Dedifferentiated amniotic fluid mesenchymal stem cell (primary cell): Measurements from ENCODE around the gene DPF3.

Source experiments
- DNase-seq: peaks from one replicate; pipeline ENCODE4 v3.0.0-alpha.2; 2016; ENCODE audit errors: extremely low spot score

DPF3 gene

DNA sequence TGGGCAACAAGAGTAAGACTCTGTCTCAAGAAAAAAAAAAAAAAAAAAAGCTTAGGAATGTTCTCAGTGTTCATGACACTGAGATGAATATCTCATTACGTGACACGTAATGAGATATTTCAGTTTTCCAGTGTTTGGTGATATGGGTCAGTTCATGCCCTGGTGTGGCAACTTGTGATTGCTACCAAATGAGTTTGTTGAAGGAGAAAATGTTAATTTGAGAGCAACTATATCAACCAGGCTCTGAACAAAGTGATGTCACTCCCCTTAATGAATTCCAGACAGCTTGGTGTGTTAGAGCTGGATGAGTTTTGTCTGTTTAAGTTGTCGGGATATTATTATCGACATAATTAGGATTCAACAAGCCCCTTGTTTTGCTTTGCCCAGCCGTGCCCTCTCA lies 211.7 kb downstream of the DPF3 start:
- DNase-seq = peak; percentile 88

GRCh38 chr14:72680853-72681640 lies 212.9 kb downstream of the DPF3 start:
- no peak for DNase-seq

DNA sequence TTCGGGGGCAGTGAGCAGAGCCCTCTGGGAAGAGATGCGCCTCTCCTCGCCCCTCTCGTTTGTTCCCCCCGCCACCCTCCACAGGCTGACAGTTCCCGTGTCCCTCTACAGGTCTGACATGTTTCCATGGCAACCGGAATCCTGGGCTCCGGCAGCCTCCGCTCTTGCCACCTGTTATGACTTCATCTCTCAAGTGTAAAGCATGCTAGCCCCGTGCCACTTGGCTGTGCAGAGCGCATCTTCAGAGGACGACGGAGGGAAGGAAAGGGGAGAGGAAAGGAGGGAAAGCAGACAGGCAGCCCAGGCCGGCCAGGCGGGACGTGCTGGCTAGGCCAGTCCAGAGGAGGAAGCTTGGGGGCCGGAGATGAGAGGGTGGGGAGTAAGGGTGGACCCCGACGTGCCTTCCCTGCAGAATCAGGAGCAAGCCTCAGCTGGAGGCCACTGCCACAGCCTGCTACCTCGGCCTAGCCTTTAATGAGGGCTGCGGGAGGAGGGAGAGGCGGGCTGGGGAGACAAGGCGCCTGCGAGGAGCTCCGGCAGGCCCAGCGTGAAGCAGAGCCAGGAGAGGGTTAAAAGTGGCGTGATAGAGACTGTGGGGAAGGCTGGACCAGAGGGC lies 214.3 kb downstream of the DPF3 start:
- DNase-seq = no peak

DNA sequence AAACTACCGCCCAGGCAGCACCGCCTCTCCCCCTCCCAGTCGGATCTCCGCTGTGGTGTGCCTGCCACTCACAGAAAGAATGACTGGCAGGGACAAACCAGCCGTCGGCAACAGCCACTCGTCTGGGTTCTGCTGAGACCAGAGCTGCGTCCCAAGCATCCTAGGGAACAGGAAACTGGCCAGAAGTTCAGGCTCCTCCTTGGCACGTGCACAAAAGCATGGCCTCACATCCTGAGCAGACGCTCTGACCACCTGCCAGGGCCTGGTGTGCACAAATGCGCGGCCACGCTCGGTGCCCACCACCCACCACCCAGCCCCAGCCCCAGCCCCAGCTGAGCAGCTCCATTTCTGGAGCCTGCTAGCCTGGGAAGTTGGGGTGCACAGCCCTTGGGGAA lies 214.8 kb downstream of the DPF3 start:
- DNase-seq = no peak

DNA sequence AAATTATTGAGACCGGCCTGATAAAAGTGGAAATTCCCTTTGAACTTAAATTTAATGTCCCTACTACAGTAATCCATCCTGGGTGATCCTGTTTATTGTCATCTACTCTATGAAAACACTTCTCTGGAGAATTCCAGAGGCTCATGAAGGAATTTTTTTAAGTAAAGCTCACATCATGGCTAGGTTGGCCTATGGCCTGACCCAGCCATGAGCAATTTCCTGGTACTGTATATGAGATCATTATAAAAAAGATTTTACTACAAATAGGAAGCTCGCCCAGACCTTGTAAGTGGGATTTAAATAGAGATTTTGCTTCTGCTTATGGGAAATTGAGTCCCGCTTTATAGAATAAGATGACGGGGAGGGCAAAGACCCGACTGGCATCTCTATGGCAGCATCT lies 215.5 kb downstream of the DPF3 start:
- peak; percentile 23 for DNase-seq

- no peak for DNase-seq
Observed at GRCh38 chr14:72677664-72678063, 216.2 kb downstream of the DPF3 start.

GRCh38 chr14:72675126-72675525 lies 218.8 kb downstream of the DPF3 start:
- DNase-seq = no peak

DNA sequence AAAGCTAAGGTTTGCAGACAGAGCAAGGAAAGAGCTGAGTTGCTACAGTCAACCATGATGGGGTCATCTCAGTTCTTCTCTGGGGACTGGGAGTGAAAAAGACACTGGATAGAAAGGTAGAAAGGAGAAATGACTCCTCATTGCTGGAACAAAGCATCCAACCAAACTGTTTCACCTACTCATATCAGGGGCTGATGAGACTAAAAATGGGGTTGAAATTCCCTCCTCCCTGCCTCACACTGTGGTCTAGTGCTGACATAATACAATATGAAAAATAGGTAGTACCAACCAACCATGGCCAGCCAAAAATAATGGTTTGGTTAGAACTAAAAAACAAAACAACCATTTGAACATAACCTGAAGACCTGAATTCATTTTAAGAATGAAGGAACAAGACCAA lies 220.7 kb downstream of the DPF3 start:
- no peak for DNase-seq

- DNase-seq = peak; percentile 90
Observed at GRCh38 chr14:72666610-72667009, 227.3 kb downstream of the DPF3 start.

DNA sequence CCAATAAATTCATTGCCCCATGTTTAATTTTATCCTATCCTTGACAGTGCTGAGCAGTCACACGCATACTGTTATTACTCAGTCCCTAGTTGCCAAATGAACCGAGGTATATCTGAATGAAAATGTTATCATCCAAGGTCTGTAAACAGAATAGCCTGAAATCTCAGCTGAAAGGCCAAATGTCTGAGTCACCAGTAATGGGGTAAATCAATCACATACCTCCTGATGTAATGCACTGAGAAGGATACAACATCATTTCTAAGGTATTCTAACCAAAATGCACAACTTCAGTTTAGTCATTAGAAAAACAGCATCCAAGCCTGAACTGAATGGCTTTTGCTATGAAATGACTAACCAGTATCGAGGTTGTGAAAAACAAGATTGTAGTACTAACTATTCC lies 228.6 kb downstream of the DPF3 start:
- peak; percentile 91 for DNase-seq

DNA sequence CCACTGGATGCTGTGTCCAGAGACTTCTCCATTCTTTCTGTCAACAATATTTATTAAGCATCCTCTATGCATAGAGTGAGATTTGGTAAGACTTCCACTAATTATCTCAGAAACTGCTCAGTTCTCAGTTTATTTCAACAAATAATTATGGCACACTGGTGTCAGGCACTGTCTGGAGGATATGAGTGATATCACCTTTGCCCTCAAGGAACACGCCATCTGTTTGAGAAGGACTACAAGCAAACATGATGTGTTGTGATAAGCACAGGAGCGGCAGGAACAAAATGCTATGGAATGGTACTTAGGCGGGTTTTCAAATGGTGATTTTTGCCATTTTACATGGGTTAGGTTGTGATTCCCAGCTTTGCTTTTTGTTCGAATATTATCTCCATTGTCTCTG lies 229.2 kb downstream of the DPF3 start:
- no peak for DNase-seq

DNA sequence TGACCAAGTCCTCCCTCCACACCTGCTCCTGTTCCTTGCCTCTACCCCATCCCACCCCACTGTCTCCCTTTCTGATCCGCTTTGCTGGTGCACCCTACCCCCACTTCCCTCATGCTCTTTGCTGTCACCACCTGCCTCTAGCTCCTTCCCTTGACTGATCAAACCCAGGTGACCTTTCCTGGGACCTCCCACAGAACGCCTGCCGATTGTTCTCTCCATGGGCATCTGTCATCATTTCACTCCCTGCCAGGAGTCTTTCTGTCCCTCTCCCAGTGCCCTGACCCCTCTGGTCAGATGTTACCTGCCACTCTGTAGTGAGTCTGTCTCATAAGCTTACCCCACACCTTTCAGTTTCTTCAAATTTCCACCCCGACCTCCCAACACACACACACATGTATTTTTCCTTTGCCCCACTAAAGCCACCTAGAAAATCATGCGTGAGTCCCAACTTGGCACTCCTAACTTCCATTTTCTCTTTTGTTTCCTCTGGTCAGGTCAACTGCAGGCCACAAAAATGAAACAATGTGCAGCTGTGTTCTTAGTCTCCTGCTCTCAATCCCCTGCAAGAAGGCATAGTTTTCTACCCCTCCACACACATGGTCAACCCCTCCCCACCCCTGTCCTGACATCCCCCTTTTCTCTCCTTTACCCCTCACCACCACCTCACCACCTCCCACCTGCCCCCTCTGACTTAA lies 229.8 kb downstream of the DPF3 start:
- no peak for DNase-seq

DNA sequence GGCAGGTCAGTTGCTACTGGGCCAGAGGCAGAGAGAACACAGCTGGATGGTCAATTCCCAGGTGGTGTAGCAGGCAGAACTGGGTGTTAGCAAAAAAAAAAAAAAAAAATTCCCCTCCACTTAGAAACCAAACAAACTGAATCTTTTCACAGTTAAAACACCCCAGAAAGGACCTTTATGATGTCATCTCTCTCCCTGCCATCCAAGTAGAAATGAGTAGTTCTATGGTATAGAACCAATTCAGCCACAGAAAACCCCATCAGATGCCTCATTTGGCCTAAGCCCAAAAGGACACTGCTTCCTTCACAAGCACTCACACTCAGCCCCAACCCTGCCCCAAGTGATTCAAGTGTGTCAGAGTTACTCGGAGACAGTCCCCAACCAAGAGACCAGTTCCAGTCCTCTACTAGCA lies 230.8 kb downstream of the DPF3 start:
- no peak for DNase-seq

GRCh38 chr14:72662214-72662613 lies 231.7 kb downstream of the DPF3 start:
- no peak for DNase-seq

GRCh38 chr14:72657214-72657921 lies 236.5 kb downstream of the DPF3 start:
- no peak for DNase-seq

- no peak for DNase-seq
Observed at GRCh38 chr14:72653026-72653425, 240.9 kb downstream of the DPF3 start.

DNA sequence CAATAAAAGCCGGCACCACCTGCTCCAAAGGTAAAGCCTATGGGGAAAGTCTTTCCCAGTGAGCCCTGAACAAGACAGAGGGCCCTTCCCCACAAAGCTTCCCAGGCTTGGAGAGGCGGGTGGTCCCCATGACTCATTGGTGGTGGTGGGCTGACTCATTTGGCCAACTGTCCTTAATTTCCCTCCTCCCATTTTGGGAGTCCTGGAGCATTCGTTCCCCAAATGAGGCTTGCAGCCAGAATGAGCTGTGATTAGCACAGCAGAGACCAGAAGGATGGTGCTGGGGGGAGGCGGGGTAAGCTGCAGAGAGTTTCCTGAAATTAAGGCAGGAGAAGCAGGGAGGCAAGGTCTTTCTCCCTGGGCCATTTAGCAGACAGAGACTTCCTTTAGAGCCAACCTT lies 241.7 kb downstream of the DPF3 start:
- DNase-seq = no peak

GRCh38 chr14:72651714-72652113 lies 242.2 kb downstream of the DPF3 start:
- no peak for DNase-seq

GRCh38 chr14:72651081-72651480 lies 242.8 kb downstream of the DPF3 start:
- DNase-seq = no peak

GRCh38 chr14:72649603-72650227 lies 244.2 kb downstream of the DPF3 start:
- no peak for DNase-seq

- no peak for DNase-seq
Observed at GRCh38 chr14:72647782-72648181, 246.1 kb downstream of the DPF3 start.
